HG02885 (cell line): Measurements from ENCODE around the gene DIDO1.

ENCODE experiments used
- ATAC-seq: cut with Tn5 transposase; IDR thresholded peaks from one replicate; pipeline ENCODE4 v1.9.1; 2021; ENCODE audit warnings: mild to moderate bottlenecking; ENCODE audit not compliant: unreplicated experiment, poor library complexity

Gene DIDO1

GRCh38 chr20:62898093-62898964 lies 28.0 kb downstream of the DIDO1 start:
- no peak for ATAC-seq

GRCh38 chr20:62897666-62898065 lies 28.6 kb downstream of the DIDO1 start:
- ATAC-seq = no peak

- no peak for ATAC-seq
These were observed 29.8 kb downstream of the DIDO1 start for GRCh38 chr20:62896526-62896925.

- no peak for ATAC-seq
These were observed 30.8 kb downstream of the DIDO1 start for GRCh38 chr20:62895539-62895938.

GRCh38 chr20:62894261-62894660 lies 32.0 kb downstream of the DIDO1 start:
- no peak for ATAC-seq

GRCh38 chr20:62893700-62894099 lies 32.6 kb downstream of the DIDO1 start:
- no peak for ATAC-seq

GRCh38 chr20:62892348-62893304 lies 33.7 kb downstream of the DIDO1 start:
- no peak for ATAC-seq

GRCh38 chr20:62891111-62891510 lies 35.2 kb downstream of the DIDO1 start:
- ATAC-seq = no peak

- ATAC-seq = no peak
These were observed 35.9 kb downstream of the DIDO1 start for GRCh38 chr20:62890444-62890843.

- ATAC-seq = no peak
These were observed 36.4 kb downstream of the DIDO1 start for GRCh38 chr20:62889871-62890270.

GRCh38 chr20:62889411-62889810 lies 36.9 kb downstream of the DIDO1 start:
- ATAC-seq = no peak

GRCh38 chr20:62888910-62889309 lies 37.4 kb downstream of the DIDO1 start:
- no peak for ATAC-seq

- no peak for ATAC-seq
These were observed 37.9 kb downstream of the DIDO1 start for GRCh38 chr20:62888406-62888805.

GRCh38 chr20:62887860-62888239 lies 38.5 kb downstream of the DIDO1 start:
- ATAC-seq = no peak

GRCh38 chr20:62887152-62887859 lies 39.0 kb downstream of the DIDO1 start:
- ATAC-seq = no peak

- no peak for ATAC-seq
These were observed 39.6 kb downstream of the DIDO1 start for GRCh38 chr20:62886709-62887058.

- ATAC-seq = no peak
These were observed 40.2 kb downstream of the DIDO1 start for GRCh38 chr20:62885896-62886708.

GRCh38 chr20:62885046-62885895 lies 41.0 kb downstream of the DIDO1 start:
- no peak for ATAC-seq

GRCh38 chr20:62884556-62884955 lies 41.7 kb downstream of the DIDO1 start:
- ATAC-seq = no peak
